Stimulated activated CD8-positive, alpha-beta memory T cell treated with anti-CD3 and anti-CD28 coated beads, Interleukin-7, amount 100 ng/mL, for 24 hours (primary cell): ENCODE results near the gene IMMP2L.
"Not testable (repeated sequence)": the region's sequence is repeated elsewhere in the genome, so short reads cannot be mapped to it uniquely, and the experiment has no call there.

Experiments
- DNase-seq: peaks from one replicate; pipeline ENCODE4 v3.0.0-alpha.2; 2020; ENCODE audit warnings: low read depth

The IMMP2L gene

DNA sequence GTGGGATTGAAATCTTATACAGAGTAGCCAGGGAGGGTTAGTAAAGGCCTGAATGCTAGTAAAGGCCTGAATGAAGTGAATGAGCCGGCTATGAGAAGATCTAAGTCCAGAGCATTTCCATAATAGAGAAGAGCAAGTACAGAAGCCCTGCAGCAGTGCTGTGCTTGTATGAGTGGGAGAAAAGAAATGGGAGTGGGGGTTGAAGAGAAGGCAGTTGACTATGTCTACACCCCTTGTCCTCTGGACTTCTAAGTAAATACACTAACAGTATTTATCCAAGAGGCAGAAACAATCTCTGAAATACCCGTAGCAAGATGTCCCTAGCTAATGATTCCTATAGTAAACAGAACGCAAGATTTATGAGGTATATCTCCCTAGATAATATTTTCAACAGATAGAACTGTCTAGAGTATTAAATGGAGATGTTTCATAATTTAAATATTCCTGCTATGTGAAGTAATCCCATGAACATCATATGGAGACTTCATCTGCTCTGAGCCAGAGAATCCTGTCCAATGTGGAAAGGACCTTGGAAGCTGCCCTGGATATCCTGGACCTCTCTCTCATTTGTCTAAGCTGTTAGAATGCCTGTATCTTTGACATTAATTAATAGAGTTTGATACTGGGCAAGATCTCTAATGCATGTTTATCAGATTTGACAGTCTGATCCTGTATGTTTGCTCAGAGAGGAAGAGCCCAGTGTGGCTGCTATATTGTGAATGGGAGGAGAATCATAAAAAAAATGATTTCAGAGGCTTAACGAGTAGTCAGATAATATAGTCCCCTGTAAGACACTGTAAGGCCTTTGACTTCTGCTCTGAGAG lies 299.8 kb downstream of the IMMP2L start:
- no peak for DNase-seq

DNA sequence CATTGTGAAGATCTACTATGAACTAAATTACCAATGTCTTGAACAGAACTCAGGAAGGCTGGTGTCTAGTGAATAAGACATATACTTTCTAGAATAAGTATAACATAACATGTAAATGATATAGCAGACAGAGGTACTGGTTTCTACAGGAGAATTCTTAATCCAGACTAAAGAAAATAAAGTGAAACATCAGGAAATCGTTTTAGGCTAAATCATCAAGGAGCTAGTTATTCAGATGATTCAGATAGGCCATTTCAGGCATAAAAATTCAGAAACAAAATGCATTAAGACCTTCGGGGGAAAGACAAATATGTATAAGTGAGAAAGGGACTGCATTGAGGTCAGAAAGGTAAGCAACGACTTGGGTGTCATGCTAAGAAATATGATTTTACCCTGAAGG lies 300.8 kb downstream of the IMMP2L start:
- no peak for DNase-seq

DNA sequence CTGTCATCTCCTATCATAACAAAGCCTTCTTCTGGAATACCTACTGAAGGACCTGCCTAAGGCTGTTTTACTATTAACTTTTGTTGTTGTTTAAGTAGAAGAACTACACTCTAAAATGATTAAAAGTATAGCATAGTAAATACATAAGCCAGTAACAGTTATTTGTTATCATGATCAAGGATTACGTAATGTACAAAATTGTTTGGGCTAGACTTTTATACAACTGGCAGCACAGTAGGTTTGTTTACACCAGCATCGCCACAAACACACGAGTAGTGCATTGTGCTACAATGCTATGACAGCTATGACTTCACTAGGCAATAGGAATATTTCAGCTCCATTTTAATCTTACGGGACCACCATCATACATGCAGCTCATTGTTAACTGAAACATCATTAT lies 302.3 kb downstream of the IMMP2L start:
- DNase-seq, result no peak

DNA sequence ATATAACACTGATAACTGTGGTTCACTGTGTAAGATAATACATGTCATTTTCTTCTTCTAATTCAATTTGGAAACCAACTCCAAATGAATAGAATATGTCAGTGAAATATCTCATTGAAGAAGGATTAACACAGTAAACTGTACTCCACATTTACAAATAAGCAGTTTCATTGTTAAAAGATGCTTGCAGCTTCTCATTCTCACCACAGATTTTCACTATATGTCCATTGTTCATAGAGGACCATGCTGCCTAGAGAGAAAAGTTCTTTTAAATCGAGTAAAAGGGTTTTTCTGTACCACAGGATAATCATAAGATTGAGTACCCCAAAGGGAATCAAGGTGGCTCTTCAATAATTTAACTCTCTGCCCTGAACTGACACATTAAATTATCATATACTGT lies 305.9 kb downstream of the IMMP2L start:
- DNase-seq, result no peak

DNA sequence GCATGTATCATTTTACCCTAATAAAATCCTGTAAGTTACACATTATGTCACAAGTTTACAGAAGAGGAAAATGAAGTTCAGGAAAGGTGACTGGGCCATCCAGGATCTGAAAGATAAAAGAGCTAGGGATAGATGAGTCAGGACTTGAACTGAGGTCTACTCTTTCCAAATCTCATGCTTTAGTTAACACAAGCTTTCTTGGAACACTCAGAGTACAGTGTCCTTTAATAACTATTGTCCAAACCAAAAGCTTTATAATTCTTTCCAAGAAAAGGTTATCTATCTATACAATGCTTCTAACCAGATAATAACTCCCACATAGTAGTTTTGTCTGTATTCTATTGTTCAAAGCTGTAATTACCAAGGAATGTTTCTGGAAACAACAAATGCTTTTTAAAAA lies 306.7 kb downstream of the IMMP2L start:
- no peak for DNase-seq

DNA sequence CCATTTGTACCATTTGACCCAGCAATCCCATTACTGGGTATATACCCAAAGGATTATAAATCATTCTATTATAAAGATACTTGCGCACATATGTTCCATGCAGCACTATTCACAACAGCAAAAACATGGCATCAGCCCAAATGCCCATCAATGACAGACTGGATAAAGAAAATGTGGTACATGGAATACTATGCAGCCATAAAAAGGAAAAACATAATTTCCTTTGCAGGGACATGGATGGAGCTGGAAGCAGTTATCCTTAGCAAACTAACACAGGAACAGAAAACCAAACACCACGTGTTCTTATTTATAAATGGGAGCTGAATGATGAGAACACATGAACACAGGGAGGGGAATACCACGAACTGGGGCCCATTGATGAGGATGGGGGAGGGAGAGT lies 310.9 kb downstream of the IMMP2L start:
- DNase-seq, result not testable (repeated sequence)

DNA sequence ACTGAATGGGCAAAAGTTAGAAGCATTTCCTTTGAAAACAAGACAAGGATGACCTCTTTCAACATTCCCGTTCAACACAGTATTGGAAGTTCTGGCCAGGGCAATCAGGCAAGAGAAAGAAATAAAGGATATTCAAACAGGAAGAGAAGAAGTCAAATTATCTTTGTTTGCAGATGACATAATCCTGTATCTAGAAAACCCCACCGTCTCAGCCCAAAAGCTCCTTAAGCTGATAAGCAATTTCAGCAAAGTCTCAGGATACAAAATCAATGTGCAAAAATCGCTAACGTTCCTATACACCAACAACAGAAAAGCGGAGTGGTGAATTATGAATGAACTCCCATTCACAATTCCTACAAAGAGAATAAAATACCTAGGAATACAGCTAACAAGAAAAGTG lies 312.5 kb downstream of the IMMP2L start:
- DNase-seq, result not testable (repeated sequence)

DNA sequence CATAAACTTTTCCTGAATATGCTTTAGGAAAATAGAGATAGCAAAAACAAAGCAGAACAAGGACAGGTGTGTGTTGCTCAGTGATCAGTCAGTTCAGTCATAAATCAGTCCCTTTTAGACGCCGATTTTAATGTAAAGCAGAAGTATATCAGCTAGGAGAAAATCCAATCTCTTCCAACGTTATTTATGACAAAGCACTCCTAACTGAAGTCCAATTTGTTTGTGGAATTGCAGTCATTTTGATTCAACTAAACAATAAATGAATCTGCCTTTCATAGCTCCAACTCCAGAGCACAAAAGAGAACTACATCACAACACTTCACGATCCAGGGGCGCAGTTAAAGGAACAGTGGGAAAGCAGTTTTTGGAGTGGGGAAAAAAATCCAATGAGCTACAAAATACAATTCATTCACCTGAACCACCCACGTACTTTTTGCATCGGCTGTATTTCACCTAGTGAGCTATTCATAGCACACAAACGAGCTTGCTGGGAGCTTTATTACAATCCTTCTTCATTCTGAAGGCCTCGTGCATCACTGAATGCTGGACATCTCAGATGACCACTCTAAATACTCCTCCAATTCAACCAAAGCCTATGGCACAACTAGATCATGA lies 320.0 kb downstream of the IMMP2L start:
- DNase-seq, result no peak

DNA sequence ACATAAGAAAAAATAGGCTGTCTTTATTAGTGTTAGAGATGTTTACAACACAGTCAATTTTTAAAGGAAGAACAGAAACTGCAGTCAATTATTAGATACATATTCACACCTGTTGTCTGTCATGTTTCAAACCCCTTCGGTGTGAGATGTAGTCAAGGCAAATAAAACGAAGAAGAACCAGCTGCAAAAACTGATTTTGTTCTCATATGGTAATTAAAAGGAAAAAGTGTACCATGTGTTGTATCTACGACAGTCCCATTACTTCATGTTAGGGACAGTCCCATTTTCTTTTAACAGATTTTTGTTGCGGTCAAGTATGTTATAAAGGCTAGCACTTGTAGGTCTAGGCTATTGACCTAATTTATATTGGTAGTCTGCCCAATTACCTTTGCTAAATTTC lies 321.9 kb downstream of the IMMP2L start:
- DNase-seq, result no peak

DNA sequence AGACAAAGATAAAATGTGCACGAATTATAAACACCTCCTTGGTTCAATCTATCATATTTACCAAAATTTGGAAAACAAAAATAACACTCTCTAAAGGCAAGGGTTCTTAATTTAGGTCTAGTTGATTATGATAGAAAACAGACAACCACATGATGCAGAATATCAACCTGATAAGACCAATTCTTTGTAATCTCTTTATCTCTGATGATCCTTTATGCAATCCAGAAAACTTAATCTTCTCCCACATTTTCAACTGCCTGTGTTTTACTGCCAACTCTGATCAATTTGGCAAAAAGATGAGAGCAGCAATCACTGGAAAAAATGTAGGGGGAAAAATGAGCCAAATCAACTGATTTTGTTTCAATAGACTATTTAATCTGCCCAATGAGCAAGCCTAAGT lies 322.9 kb downstream of the IMMP2L start:
- no peak for DNase-seq

DNA sequence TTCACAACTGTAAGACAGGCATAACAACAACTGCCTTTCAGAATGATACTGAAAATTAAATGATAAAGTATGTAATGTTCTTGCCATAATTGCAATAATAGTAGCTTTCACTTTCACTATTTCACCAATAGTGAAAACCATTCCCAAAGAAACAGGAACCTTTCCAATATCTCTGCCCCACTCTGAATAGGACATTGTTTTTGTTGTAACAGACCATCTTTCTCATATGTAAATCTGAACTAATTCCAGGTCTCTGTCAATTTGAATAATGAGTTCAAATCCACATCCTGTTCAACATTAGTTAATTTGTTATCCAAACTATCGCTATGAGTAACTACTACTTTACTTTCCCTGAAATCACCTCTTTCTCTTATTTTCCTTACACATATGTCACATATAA lies 323.4 kb downstream of the IMMP2L start:
- DNase-seq, result no peak

DNA sequence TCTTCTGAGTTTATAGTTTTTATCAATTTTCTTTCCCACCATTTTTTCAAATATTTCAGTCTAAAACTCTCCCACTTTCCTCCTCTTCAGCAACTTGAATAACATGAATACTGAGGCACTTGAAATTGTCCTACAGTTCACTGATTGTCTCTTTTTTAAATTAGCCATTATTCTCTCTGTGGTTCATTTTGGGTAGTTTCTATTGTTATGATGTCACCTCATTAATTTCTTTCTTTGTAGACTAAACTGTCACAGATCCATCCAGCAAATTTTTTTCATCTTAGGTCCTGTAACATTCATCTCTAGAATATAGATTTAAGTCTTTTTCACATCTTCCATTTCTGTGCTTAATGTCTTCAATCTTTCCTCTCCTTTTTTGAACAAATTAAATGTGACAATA lies 326.6 kb downstream of the IMMP2L start:
- DNase-seq, result no peak

DNA sequence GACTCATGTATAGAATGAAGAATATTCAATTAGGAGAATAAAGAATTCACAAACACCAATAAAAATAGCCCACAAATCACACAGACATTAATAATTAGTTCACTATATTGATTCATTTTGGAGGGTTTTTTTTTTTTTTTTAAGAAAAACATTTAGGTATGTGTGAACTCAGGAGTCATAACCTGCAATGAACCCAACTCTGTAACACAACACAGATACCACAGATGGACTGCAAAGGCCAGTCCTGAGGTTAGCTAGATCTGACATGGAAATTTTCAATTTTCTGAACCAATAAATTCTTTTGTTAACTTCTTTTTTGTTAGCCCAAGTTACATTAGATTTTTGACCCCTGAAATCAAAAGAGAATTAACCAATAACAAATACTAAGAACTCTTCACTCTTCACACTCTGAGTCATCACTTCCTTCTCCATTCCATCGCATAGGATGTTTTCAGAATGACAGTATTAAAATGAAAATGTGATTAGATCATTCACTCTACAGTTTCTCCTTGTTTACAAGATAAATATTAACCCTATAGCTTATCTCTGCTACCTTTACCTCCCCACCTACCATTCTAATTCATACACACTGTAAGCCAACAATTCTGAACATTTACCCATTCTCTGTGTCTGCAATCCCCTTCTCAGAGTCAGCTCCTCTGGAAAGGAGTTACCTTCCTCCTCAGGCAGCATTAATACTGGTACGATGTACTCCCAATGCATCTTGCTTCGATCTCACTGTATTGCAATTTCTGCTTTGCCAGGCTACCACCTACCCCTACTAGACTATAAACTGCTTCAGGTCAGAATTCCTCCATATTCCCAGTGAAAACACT lies 329.8 kb downstream of the IMMP2L start:
- DNase-seq, result no peak

DNA sequence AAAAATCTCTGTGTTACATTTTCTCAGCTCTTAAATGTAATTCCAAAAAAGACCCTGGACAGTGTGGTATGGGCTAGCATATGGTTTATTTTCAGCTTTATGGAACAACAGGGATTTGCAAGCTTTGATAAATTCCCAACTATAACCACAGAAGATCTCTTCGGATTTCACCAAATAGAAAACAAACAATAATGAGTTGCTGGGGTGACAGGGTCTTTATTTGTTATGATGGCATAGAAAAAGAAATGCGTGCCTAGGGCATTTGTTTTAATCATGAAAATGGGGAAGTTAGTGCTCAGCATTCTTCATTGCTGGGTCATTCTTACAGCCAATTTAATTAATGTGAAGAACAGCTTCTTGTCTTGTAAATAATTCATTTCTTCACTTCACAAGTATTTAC lies 332.4 kb downstream of the IMMP2L start:
- DNase-seq, result no peak

DNA sequence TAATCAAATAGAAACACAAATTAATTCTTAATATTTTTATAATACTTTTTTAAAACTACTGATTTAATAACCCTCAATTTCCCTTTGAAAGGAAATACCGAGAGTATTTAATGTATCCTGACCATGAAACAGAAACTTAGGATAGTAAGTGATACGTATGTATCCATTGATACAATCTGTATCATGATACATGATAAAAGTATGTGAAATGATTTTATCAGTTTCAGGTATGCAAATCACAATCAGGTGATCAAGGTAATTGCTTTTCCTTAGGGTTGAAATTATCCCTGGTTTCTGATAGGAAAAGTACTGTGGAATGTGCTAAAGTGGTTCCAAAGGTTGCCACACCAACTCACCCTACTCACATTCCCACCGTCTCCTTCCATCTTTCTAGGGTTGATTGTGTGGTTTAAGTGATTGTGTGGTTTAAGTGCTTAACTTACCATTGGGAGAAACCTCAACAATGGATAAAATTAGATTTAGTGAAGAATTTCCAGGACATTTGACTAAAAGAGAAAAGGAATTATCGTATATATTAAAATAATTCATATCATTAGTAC lies 333.0 kb downstream of the IMMP2L start:
- DNase-seq, result no peak

DNA sequence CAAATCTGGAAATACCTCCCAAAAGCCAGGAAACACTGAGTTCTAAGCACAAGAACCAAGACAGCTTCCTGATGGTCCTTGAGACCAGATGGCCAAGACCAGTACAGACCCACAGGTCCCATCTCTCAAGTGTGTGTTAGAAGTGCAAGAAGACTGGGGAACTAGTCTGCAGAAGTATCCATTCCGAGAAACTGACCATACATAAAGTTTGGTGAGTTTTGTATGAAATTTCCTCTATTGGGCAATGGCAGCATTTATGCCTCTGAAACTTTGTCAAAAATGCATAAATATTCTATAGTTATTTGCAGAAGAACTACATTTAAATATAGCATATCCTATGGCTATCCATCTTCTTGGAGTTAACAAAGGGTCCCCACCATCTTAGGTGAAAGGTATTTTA lies 333.9 kb downstream of the IMMP2L start:
- no peak for DNase-seq

DNA sequence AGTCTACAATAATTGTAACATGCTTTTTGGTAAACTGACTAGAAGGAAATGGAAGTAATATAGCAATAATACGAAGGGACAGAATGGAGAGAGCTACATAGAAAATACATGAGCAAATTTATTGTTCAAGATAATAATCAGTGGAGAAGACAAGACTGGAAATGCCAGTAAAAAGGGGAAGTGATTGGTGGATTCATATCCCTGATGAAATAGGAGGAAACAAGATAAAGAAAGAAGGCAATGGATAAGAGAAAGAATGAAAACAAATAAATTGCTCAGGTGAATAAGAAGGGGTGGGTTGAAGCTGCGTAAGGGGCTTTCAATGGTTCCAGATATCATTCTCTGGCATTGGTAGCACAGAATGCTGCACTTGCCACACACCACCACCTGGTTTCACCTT lies 335.5 kb downstream of the IMMP2L start:
- DNase-seq, result no peak

DNA sequence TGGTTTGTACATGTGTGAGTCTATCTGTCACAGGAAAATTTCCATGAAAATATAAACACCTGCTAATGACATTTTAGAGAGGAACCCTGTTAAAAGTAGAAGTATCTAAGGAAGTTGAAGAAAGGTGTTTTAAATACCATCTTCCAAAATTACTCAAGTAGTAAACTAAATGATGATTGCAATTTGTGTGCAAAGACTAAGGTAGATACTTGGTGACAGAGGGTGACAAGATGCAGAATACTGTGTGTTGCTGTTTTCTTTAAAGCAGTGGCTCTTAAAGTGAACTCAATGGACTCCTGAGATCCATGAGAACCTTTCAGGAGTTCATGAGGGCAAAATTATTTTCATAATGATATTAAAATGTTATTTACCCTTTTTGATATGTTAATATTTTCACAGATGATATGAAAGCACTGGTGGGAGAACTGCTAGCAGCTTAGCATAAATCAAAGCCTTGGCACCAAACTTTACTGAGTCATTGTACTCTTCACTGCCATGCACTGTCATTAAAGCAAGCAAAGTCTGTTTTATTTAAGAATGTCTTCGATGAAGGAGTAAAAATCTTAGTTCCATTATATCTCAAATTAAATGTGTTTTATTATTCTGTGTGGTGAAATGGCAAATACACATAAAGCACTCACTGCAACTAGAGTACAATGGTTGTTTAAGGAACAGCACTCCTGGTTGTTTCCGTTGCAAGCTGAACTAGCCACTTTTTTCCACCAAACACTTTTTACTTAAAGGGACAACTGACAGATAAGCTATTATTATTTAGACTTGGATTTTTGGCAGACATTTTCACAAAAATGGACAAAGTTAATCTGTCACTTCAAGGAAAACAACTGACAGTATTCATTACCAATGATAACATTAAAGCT lies 337.7 kb downstream of the IMMP2L start:
- DNase-seq, result no peak

DNA sequence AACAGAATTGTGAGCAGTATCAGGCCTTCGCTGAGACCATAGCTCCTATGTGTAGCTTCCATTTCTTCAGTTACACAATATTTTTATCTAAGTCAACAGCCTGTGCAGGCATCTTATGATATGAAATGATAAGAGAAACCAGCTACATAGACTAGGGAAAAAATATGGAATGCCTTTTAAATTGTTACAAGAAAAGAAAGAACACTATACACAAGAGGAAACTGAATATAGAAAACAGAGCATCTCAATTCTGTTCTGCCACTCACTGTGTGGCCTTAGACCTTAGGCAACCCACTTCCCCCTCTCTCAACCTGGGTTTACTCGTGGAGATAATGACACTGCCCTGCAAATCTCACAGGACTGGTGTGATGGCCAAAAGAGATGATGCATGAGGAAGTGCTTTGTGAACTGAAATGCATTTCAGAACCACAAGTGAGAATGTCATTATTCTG lies 338.5 kb downstream of the IMMP2L start:
- no peak for DNase-seq

DNA sequence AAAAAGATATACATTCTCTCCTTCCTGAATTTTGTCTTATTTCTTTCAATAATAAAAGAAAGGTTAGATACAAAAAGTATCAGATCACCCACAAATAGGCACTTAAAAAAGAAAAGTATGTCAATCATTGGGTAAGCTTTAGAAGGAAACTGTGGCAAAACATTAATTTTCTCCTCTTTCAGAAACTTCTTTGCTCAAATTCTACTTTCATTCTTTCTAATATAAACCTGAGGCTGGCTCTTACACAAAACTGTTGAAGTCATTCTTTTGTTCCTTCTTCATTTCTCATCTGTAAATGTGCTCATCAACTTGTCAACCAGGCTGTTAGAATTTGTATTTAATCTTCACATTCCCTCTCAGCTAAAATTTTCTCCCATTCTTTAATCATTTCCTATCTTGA lies 346.7 kb downstream of the IMMP2L start:
- no peak for DNase-seq

DNA sequence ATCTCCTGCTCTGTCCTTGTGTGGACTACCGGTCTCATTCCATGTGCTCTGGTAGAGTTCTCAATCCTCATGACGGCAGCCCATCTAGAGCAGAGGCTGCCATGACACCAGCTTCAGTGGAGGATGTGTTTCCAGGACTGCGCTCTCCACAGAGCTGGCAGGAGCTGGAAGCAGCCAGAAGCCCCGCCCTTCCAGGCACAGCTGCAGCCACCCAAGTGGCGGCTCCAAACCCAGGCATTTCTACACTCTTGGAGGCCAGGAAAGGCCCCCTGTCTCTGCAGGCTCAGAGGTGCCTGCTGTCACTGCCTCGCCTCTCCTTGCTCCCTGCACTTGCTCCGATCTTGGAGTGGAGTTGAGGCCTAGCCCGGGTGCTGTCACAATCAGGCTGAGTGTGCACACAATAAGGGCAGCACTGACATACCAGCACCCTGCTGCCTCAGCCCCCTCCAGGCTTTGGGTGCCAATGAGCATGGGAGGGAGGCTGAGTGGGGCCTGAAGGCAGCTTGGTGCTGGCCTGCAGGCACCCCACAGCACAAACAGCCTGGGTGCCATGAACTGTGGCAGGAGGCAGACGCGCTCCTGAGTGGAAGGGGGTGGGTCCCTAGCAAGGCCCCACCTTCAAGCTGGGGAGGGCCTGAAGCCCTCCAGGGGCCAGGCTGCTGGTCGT lies 349.3 kb downstream of the IMMP2L start:
- no peak for DNase-seq
